LoVo (cell line): ENCODE measurements around the gene HMGXB4.
A peak's percentile ranks its signal among the peaks of the same experiment; 100 is the strongest.

Experiments used
- DNase-seq: peaks from one replicate; pipeline ENCODE4 v3.0.0-alpha.2; 2016; ENCODE audit warnings: low spot score

HMGXB4 gene

DNA sequence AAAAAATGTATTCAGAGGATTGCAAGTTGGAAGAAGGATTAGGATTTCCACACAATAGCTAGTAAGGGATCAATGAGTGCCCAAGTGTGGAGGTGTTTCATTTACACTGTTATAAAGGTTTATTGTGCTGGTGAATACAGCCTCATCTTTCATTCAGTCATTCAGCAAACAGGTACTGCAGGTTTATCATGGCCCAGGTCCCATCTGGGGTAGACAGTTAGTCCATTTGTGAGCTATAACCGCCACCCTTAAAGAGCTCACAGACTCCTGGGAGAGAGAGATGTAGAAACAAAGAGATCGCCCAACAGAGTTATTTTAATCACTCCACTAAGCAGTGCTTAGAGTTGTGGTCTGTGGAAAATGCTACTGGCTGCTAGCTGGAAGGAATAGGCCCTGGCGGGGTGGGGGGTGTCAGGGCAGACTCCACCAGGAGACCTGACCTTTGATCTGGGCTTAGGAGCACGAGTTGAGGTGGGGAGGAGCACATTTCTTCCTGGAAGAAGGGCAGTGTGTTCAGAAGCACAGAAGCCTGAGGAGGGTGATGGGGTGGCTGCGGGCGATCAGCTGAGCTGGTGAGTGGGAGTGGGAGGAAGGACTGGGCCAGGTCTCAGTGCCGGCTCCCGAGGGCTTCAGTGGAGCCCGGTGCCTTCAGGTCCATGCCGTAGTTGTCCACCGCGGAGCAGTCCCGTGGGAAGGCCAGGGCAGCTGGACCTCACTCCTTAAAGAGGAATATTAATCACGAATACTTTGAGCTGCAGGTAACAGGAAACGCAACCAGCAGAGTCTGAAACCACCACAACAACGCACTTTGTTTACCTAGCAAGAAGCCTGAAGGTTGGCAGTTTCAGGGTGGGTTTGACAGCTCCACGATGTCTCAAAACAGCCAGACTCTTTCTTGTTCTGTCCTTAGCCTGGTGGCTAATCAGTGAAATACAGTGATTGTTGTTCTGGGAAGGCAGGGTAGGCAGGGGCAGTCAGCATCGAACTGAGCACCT lies 53.6 kb downstream of the HMGXB4 start:
- no peak for DNase-seq

DNA sequence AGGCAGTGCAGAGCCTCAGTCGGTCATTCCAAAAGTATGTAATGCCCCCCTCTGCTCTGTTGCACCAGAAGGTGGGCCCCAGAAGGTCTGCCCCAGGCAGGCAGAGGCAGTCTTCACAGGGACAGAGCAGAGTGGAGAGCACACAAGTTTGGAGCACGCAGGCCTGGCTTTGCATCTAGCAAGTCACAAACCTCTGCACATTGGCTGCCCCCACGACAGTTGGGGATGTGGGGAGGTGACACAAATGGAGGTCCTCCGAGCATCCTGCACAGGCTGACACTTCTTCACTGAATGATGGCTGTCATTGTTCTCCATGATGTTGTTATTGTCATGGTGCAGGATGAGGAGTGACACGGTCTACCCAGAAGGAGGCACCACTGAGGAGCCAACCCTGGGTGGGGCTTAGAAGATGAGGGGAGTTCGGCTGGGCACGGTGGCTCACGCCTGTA lies 54.3 kb downstream of the HMGXB4 start:
- no peak for DNase-seq

DNA sequence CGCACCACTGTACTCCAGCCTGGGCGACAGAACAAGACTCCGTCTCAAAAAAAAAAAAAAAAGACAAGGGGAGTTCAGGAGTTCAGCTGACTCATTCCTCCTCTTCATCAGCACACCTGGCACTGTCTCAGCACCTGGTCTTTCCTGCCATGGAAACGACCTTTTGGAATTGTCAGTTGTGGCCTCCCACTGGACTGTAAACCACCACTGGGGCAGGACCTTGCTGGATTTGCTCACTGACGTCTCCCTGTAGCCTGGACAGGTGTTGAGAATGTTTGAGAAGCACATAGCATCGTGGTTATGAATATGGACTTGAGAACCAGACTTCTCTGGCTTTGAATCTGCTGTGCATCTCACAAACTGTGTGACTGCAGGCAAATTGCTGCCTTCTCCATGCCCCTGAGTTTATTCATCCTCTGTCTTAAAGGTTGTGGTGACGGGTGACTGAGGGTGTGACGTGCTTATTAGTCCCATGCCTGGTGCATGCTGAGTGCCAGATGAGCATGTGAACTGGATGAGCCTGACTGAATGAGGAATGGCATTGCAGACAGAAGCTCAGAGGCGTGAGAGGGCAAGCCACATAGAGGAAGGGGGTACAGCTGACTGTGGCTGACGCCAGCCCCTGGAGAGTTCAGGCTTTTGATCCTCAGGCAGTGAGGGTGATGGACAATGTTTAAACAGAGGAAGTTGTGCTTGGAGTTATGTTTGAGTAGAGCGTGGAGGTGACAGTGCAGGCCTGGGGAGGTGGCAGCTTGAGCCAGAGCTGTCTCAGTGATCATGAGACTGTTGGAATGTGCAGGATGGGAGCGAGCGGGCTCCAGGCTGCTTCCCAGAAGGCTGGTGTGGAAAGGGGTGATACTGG lies 55.1 kb downstream of the HMGXB4 start:
- DNase-seq, result peak; percentile 66

DNA sequence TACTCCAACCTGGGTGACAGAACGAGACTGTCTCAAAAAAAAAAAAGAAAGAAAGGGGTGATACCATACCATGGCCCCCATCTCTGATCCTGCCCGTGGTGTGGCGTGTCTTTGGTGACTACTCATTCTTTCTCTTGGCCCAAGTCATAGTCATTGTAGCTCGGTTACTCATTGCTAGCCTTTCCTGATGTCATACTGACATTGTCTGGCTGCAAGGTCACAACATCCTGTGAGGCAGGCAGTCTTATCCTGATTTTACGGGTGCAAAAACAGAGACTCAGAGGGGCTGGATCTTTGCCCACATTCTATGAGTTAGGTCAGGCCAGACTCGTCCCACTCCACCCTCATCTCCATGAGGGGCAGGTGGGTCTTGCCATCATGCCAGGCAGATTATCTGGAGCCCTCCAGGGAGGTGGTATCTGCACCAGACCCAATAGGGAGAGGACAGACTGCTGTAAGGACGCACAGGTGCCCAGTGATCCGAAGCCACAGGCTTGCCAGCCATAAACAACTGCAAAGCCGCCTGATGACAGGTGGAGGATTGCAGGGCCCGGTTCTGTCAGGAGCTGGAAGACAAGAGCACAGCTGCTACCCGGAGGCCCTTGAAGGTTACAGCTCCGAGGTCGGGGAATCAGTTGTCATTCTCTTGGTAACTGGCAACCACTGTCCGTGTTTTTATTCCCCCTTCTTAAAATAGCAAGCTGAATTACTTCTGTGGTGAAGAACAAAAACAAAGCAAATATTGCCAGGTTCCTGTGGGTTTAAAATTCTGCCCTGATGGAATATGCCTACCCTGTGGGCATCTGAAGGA lies 56.2 kb downstream of the HMGXB4 start:
- peak; percentile 2 for DNase-seq

DNA sequence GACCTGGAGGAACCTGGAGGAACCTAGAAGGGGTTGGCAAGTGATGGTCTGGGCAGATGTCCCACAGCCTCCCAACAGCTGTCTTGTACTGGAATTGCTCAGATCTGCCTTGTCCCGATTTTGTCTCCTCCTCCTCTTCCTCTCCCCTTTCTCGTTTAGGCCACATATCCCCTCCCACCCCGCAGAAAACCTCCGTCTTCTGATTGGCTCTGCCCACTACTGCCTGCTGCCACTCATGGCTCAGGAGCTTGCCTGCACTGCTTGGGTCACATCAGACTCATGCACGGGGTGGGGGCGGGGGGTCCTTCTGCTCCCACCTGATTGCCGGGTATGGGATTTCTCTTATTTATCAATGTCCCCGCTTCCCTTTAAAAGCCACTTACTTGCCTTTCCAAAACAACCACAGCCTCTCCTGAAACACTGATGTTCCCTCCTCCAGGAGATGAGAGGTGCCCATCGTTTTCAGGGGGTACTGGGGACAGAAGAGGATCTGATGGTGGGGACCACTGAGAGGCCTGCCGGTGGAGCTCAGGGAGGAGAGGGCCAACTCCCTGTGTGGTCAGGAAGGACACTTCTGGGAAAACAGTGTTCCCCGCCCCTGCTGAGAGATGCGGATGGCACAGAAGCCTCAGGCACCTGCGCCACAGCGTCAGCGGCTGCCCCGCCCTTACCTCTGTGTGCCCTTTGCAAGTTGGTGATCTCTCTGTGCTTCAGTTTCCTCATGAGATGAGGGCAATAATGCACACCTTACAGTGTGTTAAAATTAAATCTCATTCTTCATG lies 57.1 kb downstream of the HMGXB4 start:
- DNase-seq, result no peak

DNA sequence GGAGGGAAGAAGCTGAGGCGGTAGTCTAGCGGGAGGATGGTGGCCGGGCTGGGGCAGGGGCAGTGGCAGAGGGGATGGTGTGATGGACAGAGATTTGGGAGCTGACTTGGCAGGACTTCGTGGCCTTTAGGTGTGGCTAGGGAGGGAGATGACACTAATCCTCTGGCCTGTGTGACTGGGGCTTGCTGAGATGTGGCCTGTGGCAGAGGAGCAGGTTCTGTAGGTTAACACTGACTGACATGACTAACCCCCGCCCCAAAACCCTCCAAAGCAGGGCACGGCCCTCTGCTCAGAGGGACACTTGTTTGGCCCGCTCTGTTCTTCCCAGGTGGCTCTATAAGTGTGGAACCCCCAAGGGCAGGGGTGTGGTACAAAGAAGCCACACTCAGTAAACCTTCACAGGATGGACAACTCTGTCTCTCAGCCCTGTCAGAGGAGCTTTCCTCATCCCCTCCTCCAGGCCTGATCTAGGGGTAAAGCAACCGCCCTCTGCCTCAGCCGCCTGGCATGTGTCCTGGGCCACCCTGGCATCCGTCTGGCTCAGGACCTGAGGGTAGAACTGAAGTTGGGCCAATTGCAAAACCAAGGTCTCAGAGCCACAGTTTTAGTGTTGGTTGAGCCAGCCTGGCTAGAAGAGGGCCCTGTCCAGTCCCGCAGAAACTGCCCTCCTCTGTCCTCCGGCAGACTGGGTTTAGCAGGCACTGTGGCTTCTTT lies 58.0 kb downstream of the HMGXB4 start:
- no peak for DNase-seq

DNA sequence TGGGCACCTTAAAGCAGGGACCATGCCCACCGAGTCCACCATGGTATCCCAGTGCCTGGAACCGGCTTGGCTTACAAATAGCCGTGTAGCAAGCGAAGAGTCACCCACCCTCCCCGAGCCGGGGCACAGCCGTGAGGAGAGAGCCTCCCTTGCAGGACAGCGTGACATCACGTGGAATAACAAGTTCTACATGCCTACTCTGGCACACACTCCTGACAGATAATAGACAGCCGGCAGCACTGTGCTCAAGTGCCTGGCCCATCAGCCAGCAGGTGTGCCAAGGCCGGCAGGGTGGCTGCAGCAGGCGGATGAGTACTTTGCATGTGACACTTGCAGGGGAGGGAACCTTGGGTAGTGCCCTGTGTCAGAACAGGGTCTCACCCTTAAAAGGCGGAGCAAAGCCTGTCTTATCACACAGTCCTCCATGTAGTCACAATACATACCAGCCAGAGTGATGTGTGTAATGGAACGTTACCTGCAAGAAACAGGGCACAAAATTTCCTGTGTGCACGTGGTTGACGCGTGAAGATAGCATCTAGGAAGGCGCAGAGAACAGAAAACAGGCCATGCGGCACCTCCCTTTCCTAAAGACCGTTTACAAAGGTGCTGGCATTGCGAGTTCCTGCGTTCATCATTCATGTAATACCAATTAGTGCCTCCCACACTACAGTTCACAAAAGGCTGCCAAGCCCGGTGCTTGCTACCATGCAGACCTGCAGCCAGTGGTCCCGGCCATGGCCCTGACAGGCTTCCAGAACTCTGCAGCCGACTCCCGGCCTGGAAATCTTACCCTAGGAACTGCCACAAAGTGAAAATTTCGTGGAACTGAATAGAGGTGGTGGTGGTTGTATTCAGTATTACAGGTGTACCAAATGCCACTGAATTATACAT lies 58.8 kb downstream of the HMGXB4 start:
- no peak for DNase-seq

DNA sequence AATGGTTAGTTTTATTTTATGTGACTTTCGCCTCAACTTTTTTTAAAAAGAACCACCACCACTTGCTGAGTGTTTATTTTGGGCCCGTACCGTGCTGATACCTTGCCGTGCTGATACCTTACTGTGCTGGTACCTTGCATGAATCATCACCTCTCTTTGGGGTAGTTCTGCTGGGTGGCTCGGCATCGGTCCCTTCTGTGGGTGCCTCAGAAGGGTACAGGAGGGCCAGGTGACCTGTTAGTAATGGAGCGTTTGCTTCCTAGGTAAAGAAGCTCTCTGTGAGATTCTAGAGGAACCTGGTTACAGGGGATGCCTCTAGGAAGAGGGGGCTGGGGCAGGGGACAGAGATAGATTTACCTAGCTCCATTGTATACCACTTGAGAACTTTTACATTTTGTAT lies 59.5 kb downstream of the HMGXB4 start:
- no peak for DNase-seq

DNA sequence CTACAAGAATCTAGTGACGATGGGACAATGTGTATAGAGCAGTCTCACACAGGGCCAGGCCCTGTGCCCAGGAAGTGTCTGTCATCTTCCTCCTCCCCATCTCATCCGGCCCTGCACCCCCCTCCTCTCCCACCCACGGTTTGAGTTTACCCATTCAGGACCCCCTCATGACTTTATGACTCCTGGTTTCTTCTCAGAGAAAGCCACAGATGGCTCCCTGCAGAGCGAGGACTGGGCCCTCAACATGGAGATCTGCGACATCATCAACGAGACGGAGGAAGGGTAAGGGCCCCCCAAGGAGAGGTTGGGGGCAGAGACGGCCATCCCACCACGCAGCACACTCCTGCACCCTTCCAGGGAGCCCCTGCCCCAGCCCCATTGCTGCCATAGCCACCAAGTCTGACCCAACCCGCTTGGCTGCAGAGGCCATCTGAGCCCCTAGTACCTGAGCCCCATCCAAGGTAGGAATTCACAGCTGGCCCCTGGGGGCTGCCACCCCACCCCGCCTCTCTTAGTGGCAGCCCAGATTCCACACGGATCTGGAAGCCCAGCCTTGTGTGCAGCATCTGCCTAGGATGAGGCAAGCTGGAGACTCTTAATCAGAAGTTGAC lies 60.5 kb downstream of the HMGXB4 start:
- DNase-seq, result no peak

DNA sequence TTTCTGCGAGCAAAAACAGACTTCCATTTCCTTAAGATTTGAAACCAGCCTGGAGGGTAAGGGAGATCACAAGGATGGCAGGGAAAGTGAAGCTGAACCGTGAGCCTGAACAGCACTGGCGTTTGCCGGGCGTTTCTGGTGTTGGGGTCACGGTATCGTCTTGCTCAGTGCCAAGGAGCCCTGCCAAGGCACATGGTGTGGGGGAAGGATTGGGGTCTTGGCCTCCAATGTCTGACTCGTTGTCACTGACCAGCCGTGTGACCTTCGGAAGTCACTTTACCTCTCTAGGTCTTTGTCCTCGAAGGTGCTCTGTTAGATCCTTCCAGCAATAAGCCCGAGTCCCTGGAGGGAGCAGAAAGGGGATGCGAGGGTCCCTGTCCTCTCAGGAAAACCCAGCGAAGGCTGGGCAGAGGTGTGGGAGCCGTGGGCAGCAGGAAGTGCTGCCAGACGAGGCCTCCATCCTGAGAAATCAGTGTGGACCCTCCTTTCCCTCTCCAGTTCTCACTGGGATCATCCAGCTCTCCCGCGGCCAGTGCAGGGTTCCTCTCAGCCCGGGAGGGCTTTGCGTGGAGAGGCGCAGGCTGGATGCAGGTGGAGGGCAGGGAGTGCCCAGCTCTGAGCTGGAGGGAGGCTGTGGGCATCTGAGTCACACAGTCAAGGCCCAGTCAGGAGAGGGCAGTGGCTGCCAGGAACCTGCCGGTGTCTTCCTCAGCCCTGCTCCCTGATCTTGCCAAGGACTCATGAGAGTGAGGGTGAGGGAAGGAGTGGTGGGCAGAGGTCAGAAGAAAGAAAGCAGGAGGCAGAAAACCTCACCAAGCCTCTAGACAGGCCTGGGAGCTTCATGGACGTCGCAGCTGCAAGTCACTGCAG lies 61.3 kb downstream of the HMGXB4 start:
- DNase-seq, result no peak

DNA sequence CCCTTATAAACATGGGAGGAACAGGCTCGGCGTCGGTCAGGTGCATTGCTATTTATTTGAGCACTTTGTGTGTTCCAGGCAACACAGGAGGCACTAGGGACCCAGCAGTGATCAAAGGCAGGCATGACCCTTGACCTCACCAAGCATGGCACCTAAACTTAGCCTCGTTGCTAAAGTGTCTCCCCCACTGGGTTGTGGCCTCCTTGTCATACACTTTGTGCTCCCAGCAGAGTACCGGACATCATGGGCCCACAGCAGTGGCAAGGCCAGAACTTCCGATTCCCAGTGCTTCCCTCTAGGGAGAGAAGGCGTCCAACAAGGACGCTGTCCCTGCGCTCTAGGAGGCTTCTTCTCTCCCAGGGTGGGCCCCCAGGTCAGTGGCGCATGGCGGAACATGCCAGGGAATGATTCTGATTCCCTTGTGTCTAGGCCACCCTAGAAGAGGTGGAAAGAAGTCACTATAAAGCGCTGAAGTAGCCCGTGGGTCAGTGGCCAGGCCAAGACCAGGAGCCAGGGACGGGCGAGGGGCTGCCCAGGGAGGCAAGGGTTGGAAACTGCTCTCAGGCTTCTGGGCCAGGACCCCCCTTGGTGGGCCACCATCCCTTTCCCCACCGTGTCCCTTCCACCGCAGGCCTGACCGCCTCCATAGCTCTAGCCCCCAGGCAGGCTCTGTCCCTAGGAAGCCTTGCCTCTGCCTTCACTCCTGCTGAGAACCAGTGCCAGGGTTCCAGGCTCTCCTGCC lies 62.1 kb downstream of the HMGXB4 start:
- no peak for DNase-seq

DNA sequence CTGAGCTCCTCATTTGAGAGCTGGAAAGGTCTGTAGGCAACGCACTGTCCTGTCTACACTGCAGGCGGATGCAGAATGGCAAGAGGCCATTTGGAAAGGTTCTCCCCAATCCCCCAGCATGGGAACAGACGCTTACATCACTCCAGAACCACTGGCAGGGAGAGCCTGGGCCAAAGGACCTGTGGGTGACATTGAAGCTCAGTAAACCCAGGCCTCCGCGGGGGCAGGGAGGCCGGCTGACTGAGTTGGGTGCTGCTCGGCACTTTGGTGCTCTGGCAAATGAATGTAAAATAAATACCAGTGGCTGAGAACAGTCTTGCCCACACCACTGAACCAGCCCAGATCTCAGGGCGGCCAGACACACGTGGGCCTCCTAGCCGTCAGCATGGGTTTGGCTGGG lies 64.8 kb downstream of the HMGXB4 start:
- DNase-seq, result no peak

DNA sequence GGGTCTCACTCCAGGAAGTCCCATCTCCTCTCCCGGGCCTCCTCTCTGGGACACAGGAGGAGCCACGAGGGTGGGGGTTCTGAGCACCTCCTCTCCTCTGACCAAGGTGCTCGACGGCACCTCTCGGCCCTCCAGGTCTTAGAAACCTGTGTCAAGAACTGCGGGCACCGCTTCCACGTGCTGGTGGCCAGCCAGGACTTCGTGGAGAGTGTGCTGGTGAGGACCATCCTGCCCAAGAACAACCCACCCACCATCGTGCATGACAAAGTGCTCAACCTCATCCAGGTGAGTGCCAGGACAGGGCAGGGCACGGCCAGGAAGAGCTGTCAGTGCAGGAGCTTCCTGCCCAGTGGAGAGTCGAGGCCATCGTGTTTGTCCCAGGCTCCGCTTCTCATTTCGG lies 65.6 kb downstream of the HMGXB4 start:
- DNase-seq, result no peak

DNA sequence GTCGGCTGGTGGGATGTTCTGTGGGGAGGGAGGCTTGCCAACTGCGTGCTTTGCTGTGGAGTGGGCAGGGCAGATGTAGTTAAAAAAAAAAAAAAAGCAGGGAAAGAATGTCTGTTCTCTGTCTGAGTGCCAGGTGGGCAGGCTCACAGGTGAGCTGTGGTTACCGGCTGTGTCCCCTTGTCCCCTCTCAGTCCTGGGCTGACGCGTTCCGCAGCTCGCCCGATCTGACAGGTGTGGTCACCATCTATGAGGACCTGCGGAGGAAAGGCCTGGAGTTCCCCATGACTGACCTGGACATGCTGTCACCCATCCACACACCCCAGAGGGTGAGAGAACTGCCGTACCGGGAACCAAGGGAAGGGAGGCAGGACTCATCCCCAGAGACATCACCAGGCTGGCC lies 66.0 kb downstream of the HMGXB4 start:
- no peak for DNase-seq

DNA sequence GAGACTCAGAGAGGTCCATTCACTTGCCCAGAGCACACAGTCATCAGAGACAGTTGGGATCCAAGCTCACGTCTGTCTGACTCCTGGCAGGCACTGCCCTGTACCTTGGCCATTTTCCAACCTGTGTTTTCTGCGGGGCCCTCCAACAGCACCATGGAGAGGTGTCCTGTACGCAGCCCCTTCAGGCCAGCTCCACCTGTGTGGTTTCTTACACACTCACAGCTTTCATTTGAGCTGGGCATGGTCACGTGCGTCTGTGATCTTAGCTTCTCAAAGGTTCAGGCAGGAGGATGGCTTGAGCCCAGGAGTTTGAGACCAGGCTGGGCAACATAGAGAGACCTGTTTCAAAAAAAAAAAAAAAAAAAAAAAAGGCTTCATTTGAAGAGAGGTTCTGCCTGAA lies 66.8 kb downstream of the HMGXB4 start:
- DNase-seq, result no peak

DNA sequence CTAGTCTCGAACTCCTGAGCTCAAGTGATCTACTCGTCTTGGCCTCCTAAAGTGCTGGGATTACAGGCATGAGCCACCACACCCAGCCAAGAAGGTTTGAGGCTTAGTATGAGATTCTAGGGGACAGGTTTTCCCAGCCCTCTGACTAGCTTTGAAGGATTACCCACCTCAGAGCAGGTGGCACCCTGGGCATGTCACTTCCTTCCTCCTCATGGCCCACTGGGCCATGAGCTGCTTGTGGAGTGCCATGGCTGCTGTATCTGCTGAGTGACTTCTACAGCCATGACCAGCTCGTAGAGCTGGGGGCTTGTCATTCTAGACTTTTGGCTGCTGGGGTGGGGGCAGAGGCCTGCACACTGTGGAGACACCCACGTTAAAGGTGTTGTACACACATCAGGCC lies 67.5 kb downstream of the HMGXB4 start:
- DNase-seq, result no peak

DNA sequence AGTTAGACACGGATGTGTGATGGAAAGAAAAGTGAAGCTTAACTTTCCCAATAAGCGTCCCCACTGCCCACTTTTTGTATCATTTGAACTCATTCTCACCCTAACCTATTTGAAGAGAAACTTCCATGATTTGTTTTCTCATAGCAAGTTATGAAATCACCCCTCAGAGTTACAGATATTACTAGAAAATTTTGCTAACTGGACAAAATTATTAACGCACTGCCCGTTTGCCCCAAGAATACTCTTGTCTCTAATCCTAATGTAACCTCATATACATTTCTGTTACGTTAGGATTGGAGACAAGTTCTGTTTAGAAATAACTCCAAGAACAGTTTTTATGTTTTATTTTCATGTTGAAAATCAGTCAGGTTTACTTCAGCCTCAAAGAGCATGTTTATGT lies 67.9 kb downstream of the HMGXB4 start:
- DNase-seq, result no peak
